GM12878 (cell line): Measurements from ENCODE around the gene SHC3. TPM values are rescaled to one million over a fixed set of nuclear protein-coding genes. Genes with fewer than 3 reads are reported as not detected.

Experiments used
- ATAC-seq: fragments of 200-7000 bp; cut with Tn5 transposase; 3 replicates; pipeline ENCODE4 v1.9.1; 2020; ENCODE audit warnings: mild to moderate bottlenecking, moderate library complexity
- BruUV-seq: library from RNA; stranded (reverse); fragments of 400-500 nt; replicated peaks from 2 replicates; lab custom pipeline; 2021; lab: Mats Ljungman, UMichigan
- CTCF ChIA-PET: fragments of 300-600 bp; sonication (Branson Sonifier 250); formaldehyde crosslinking; extraction: SDS; loops from one replicate; lab custom pipeline; 2021; ENCODE audit warnings: inconsistent platforms; lab: Yijun Ruan, JAX
- POLR2A ChIA-PET: fragments of 350-600 bp; formaldehyde crosslinking; extraction: SDS; loops from one replicate; lab custom pipeline; 2021; ENCODE audit warnings: inconsistent platforms; lab: Charles Lee
- RAD21 ChIA-PET: fragments of 300-600 bp; sonication (Branson Sonifier 250); formaldehyde crosslinking; loops from one replicate; lab custom pipeline; 2023; ENCODE audit warnings: antibody characterized with exemption; ENCODE audit not compliant: unreplicated experiment; lab: Charles Lee
- SMC1A ChIA-PET: fragments of 300-600 bp; sonication (Branson Sonifier 250); formaldehyde crosslinking; loops from one replicate; lab custom pipeline; 2023; ENCODE audit not compliant: unreplicated experiment, uncharacterized antibody; lab: Charles Lee
- DNase-seq: peaks from one replicate; pipeline ENCODE4 v3.0.0-alpha.2; 2011; ENCODE audit warnings: low read depth, low spot score
- FAIRE-seq: peaks from 3 replicates; lab custom pipeline; 2011; peaks lifted over from hg19 to GRCh38; lab: Jason Lieb, UNC
- H2AFZ ChIP-seq: 2 replicates; pipeline ENCODE4 v1.6.0; 2011; ENCODE audit warnings: low read depth, low read length, control low read depth; ENCODE audit not compliant: control insufficient read depth
- H3K27ac ChIP-seq: 2 replicates; pipeline ENCODE4 v1.5.1; 2011; ENCODE audit warnings: control low read depth; ENCODE audit not compliant: control insufficient read depth, insufficient read depth
- H3K27me3 ChIP-seq, 2 experiments: replicated peaks in 1 of 2; 2 replicates each; pipeline versions ENCODE4 v1.6.0 to v1.6.1; 2011; ENCODE audit warnings: low read length in 1 of 2; ENCODE audit not compliant: control insufficient read depth in 2 of 2, insufficient read depth in 2 of 2
- H3K36me3 ChIP-seq, 2 experiments: 2 replicates each; pipeline ENCODE4 v1.5.1; 2011; ENCODE audit warnings: low read length in 1 of 2; ENCODE audit not compliant: control insufficient read depth in 2 of 2, insufficient read depth in 2 of 2
- H3K4me1 ChIP-seq: 2 replicates; pipeline ENCODE4 v1.6.1; 2011; ENCODE audit warnings: mild to moderate bottlenecking, low read length, moderate library complexity, mixed read lengths; ENCODE audit not compliant: control insufficient read depth, insufficient read depth
- H3K4me2 ChIP-seq: 2 replicates; pipeline ENCODE4 v1.6.0; 2011; ENCODE audit warnings: control low read depth; ENCODE audit not compliant: control insufficient read depth, insufficient read depth
- H3K4me3 ChIP-seq: fragments of 200-600 bp; sonication (generic); 2 replicates; pipeline ENCODE4 v1.5.1; 2016
- H3K79me2 ChIP-seq: 2 replicates; pipeline ENCODE4 v1.6.0; 2011; ENCODE audit warnings: low read length; ENCODE audit not compliant: control insufficient read depth, insufficient read depth
- H3K9ac ChIP-seq: 2 replicates; pipeline ENCODE4 v1.8.0; 2011; ENCODE audit warnings: low read length, control low read depth, mixed read lengths; ENCODE audit not compliant: control insufficient read depth, insufficient read depth
- H3K9me3 ChIP-seq: replicated peaks from 3 replicates; pipeline ENCODE4 v1.5.1; 2011; ENCODE audit warnings: mild to moderate bottlenecking, low read length; ENCODE audit not compliant: control insufficient read depth, insufficient read depth
- H4K20me1 ChIP-seq: 2 replicates; pipeline ENCODE4 v1.6.0; 2011; ENCODE audit not compliant: control insufficient read depth, insufficient read depth
- CHD4 ChIP-seq: fragments of 200-600 bp; sonication (generic); IDR thresholded peaks from 2 replicates; pipeline ENCODE4 v1.6.1; 2016; ENCODE audit warnings: mild to moderate bottlenecking
- FOXK2 ChIP-seq: fragments of 450-650 bp; IDR thresholded peaks from 2 replicates; pipeline ENCODE4 v1.6.1; 2017; ENCODE audit warnings: mild to moderate bottlenecking, moderate library complexity
- MLLT1 ChIP-seq: fragments of 450-650 bp; IDR thresholded peaks from 2 replicates; pipeline ENCODE4 v1.6.1; 2016; ENCODE audit warnings: mild to moderate bottlenecking
- POLR2AphosphoS2 ChIP-seq: IDR thresholded peaks from 2 replicates; pipeline ENCODE4 v1.6.1; 2011; ENCODE audit warnings: low read depth, mild to moderate bottlenecking, low read length, improper control_type of control experiment, moderate library complexity
- SMAD5 ChIP-seq: IDR thresholded peaks from 2 replicates; pipeline ENCODE4 v1.6.1; 2016; ENCODE audit warnings: antibody characterized with exemption, low read depth
- SMARCA5 ChIP-seq: fragments of 450-650 bp; IDR thresholded peaks from 2 replicates; pipeline ENCODE4 v1.6.1; 2017; ENCODE audit warnings: mild to moderate bottlenecking
- SRF ChIP-seq, 2 experiments: IDR thresholded peaks; 2 replicates each; pipeline ENCODE4 v1.6.1; 2011; ENCODE audit warnings: low read depth in 2 of 2, low read length in 2 of 2, mild to moderate bottlenecking in 1 of 2, moderate library complexity in 1 of 2
- WGBS: methylation state at CpG from one replicate; pipeline ENCODE4 v1.1.6; 2016; ENCODE audit warnings: low lambda C conversion rate; ENCODE audit not compliant: insufficient replicate concordance, insufficient coverage; ENCODE audit errors: missing lambda C conversion rate; 5-methylcytosine and 5-hydroxymethylcytosine counted together
- in situ Hi-C: fragments of 300-500 bp; cut with MboI; formaldehyde crosslinking; loops from 9 replicates; pipeline ENCODE4 v1.14.3; 2018; ENCODE audit warnings: mixed read lengths
- intact Hi-C: fragments of 100-400 bp; cut with micrococcal nuclease; formaldehyde crosslinking; loops from one replicate; pipeline ENCODE4 v1.14.2; 2022; ENCODE audit not compliant: unreplicated experiment
- polyA plus RNA-seq, 11 experiments: library from polyadenylated mRNA; depleted of rRNA in 4 of 11; unstranded in 6 of 11; stranded (reverse) in 5 of 11; fragments of >200 nt; fragmentation: Nextera tagmentation in 4 of 11; fragmentation: Illumina TruSeq in 1 of 11; extraction: Ambion mirVana in 4 of 11; extraction: Trizol in 1 of 11; gene quantifications; 1 replicate in 1 of 11; 2 replicates in 10 of 11; pipeline versions ENCODE4 v1.2.1 to v1.2.3, GENCODE V29; 2011 to 2016; ENCODE audit warnings: inconsistent platforms in 2 of 11, missing spikeins in 2 of 11, low read depth in 1 of 11
- total RNA-seq, 4 experiments: library from RNA; depleted of rRNA in 3 of 4; stranded (reverse); fragments of >200 nt in 3 of 4; fragmentation: Illumina TruSeq in 1 of 4; extraction: Trizol in 1 of 4; gene quantifications; 2 replicates each; pipeline versions ENCODE4 v1.2.1 to v1.2.3, GENCODE V29; 2013 to 2021

The SHC3 gene
- total and polyA plus RNA-seq, 10 of the 15 experiments (the other 5 are each of a cell fraction or from before 2014, with no cell fraction given), result 0.01 to 0.06 TPM; not detected in 8

- no peak for TF ChIP-seq SRF (IDR thresholded peaks at IDR 0.05; ENCODE audit: low read depth in 2 of 2, low read length in 2 of 2)
These were observed 57.9 kb downstream of the SHC3 start (continued) for GRCh38 chr9:89120704-89121103.

- in situ Hi-C loops, result no loop called here
- no peak overlapping the region for H3K4me3 ChIP-seq
- TF ChIP-seq MLLT1 (no peak), FOXK2 (no peak), CHD4 (no peak), SMARCA5 (no peak), SMAD5 (no peak), SRF (IDR thresholded peaks at IDR 0.05; ENCODE audit: low read depth in 2 of 2, low read length in 2 of 2) (no peak), POLR2AphosphoS2 (no peak)
- no peaks in the 10 kb centered on the region for H3K9me3 ChIP-seq
- no TSS peak for BruUV-seq
- no peaks in the 10 kb centered on the region for H3K36me3 ChIP-seq
- no peak for ATAC-seq
- H3K27me3 ChIP-seq, result no peaks in the 10 kb centered on the region
- no peak overlapping the region for H3K4me2 ChIP-seq
- H4K20me1 ChIP-seq, result no peaks in the 10 kb centered on the region
- ChIA-PET CTCF (no interaction called here), SMC1A (no interaction called here), POLR2A (no interaction called here), RAD21 (no interaction called here)
- H3K4me1 ChIP-seq, result no peaks in the 10 kb centered on the region
- DNase-seq, result no peak
- H2AFZ ChIP-seq, result no peak overlapping the region
- no peaks in the 10 kb centered on the region for H3K79me2 ChIP-seq
- 23% methylated on average over 3 of the region's 3 CpGs for WGBS
- intact Hi-C loops, result no loop called here
- H3K9ac ChIP-seq, result no peak overlapping the region
- H3K27ac ChIP-seq, result no peak overlapping the region
- no peak for FAIRE-seq
These were observed 61.8 kb downstream of the SHC3 start for GRCh38 chr9:89116805-89117192.
